ENCODE measurements around the gene HOXB3. TPM values are rescaled to one million over a fixed set of nuclear protein-coding genes. Genes with fewer than 3 reads are reported as not detected.

The HOXB3 gene
- total RNA-seq, 1 donor from 2014 or later, result 0.57 TPM

GRCh38 chr17:48588528-48588927, 1.5 kb downstream of the HOXB3 start:
- Mint-ChIP-seq H3K27ac (ENCODE audit: unreplicated experiment) (no peak overlapping the region), H3K9me3 (ENCODE audit: low read depth) (no peaks in the 10 kb centered on the region), H3K4me1 (ENCODE audit: low read depth) (peaks cover 14% of the 10 kb centered on the region), H3K36me3 (ENCODE audit: low read depth) (no peaks in the 10 kb centered on the region), H3K27me3 (ENCODE audit: low read depth) (peaks cover 92% of the 10 kb centered on the region), H3K4me3 (ENCODE audit: unreplicated experiment) (no peak overlapping the region)
- DNase-seq (ENCODE audit: low spot score), result no peak
- no peak for TF ChIP-seq CTCF (IDR thresholded peaks at IDR 0.05)

GRCh38 chr17:48588074-48588415, 2.0 kb downstream of the HOXB3 start:
- Mint-ChIP-seq H3K9me3 (ENCODE audit: low read depth) (no peaks in the 10 kb centered on the region), H3K36me3 (ENCODE audit: low read depth) (no peaks in the 10 kb centered on the region), H3K4me1 (ENCODE audit: low read depth) (peaks cover 14% of the 10 kb centered on the region), H3K4me3 (ENCODE audit: unreplicated experiment) (no peak overlapping the region), H3K27ac (ENCODE audit: unreplicated experiment) (no peak overlapping the region), H3K27me3 (ENCODE audit: low read depth) (peaks cover 92% of the 10 kb centered on the region)
- TF ChIP-seq CTCF (IDR thresholded peaks at IDR 0.05), result no peak
- no peak for DNase-seq (ENCODE audit: low spot score)

GRCh38 chr17:48587276-48588073, 2.6 kb downstream of the HOXB3 start:
- Mint-ChIP-seq H3K36me3 (ENCODE audit: low read depth) (no peaks in the 10 kb centered on the region), H3K4me1 (ENCODE audit: low read depth) (peaks cover 14% of the 10 kb centered on the region), H3K27me3 (ENCODE audit: low read depth) (peaks cover 93% of the 10 kb centered on the region), H3K4me3 (ENCODE audit: unreplicated experiment) (no peak overlapping the region), H3K27ac (ENCODE audit: unreplicated experiment) (no peak overlapping the region), H3K9me3 (ENCODE audit: low read depth) (no peaks in the 10 kb centered on the region)
- TF ChIP-seq CTCF (IDR thresholded peaks at IDR 0.05), result no peak
- DNase-seq (ENCODE audit: low spot score), result no peak

GRCh38 chr17:48586355-48587258, 3.4 kb downstream of the HOXB3 start:
- H3K4me1 Mint-ChIP-seq (ENCODE audit: low read depth), result peaks cover 17% of the 10 kb centered on the region
- TF ChIP-seq CTCF (IDR thresholded peaks at IDR 0.05), result no peak
- H3K4me3 Mint-ChIP-seq (ENCODE audit: unreplicated experiment), result no peak overlapping the region
- H3K27ac Mint-ChIP-seq (ENCODE audit: unreplicated experiment), result no peak overlapping the region
- no peaks in the 10 kb centered on the region for H3K9me3 Mint-ChIP-seq (ENCODE audit: low read depth)
- H3K36me3 Mint-ChIP-seq (ENCODE audit: low read depth), result no peaks in the 10 kb centered on the region
- H3K27me3 Mint-ChIP-seq (ENCODE audit: low read depth), result peaks cover 93% of the 10 kb centered on the region
- no peak for DNase-seq (ENCODE audit: low spot score)

- peaks cover 91% of the 10 kb centered on the region for H3K27me3 Mint-ChIP-seq (ENCODE audit: low read depth)
- H3K4me3 Mint-ChIP-seq (ENCODE audit: unreplicated experiment), result no peak overlapping the region
- no peak for DNase-seq (ENCODE audit: low spot score)
- H3K4me1 Mint-ChIP-seq (ENCODE audit: low read depth), result peaks cover 17% of the 10 kb centered on the region
- no peak for TF ChIP-seq CTCF (IDR thresholded peaks at IDR 0.05)
- no peak overlapping the region for H3K27ac Mint-ChIP-seq (ENCODE audit: unreplicated experiment)
- H3K9me3 Mint-ChIP-seq (ENCODE audit: low read depth), result no peaks in the 10 kb centered on the region
- H3K36me3 Mint-ChIP-seq (ENCODE audit: low read depth), result peaks cover 2% of the 10 kb centered on the region
Observed at GRCh38 chr17:48584223-48584741, 5.8 kb downstream of the HOXB3 start.
